GM18870 (cell line): Measurements from ENCODE around the gene USP24.
"Not testable (repeated sequence)": the region's sequence is repeated elsewhere in the genome, so short reads cannot be mapped to it uniquely, and the experiment has no call there.

Source experiments
- ATAC-seq: cut with Tn5 transposase; IDR thresholded peaks from one replicate; pipeline ENCODE4 v1.9.1; 2021; ENCODE audit warnings: moderate library complexity; ENCODE audit not compliant: unreplicated experiment

USP24 gene

GRCh38 chr1:55127827-55128343 lies 87.3 kb downstream of the USP24 start:
- peak; percentile 82 for ATAC-seq

DNA sequence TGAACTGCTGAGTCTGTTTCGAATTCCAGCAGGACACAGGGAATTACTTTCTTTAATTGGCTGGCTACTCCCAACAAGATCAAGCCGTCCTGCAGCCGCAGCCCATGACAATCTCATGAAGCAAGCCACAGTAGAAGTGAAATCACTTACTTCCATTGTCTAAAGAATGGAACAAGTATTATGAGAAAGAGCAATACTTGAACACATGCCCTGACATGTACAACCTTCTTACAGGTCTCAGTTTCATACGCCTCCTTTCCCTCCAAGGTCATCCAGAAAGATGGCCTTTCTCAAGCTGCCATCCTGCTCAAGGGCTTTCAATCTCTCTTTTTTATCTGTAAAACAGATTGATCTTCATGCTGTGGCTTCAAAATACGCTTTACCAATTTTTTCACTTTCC lies 90.7 kb downstream of the USP24 start:
- no peak for ATAC-seq

- no peak for ATAC-seq
These were observed 94.6 kb downstream of the USP24 start for GRCh38 chr1:55120538-55120937.

DNA sequence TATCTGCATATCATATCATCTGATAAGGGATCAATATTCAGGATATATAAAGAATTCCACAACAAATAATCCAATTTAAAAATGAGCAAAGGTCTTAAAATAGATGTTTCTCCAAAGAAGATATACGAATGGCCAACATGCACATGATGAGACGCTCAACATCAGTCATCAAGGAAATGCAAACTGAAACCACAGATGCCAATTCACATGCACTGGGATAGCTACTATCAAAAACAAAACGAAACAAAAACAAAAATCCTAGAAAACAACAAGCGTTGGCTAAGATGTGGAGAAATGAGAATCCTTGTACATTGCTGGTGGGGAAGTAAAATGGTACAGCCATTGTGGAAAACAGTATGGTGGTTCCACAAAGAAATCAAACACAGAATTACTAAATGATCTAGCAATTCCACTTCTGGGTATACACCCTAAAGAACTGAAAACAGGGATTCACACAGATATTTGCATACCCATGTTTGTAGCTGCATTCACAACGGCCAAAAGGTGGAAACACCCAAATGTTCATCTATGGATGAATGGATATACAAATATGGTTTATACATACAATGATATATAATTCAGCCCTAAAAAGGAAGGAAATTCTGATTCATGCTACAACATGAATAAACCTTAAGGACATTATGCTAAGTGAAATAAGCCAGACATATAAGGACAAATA lies 96.4 kb downstream of the USP24 start:
- no peak for ATAC-seq

GRCh38 chr1:55117941-55118340 lies 97.2 kb downstream of the USP24 start:
- ATAC-seq, result no peak

GRCh38 chr1:55109005-55109404 lies 106.2 kb downstream of the USP24 start:
- ATAC-seq, result not testable (repeated sequence)

- ATAC-seq, result no peak
These were observed 108.1 kb downstream of the USP24 start for GRCh38 chr1:55107101-55107500.

- no peak for ATAC-seq
These were observed 111.3 kb downstream of the USP24 start for GRCh38 chr1:55103891-55104290.

- no peak for ATAC-seq
These were observed 120.1 kb downstream of the USP24 start for GRCh38 chr1:55095095-55095494.

GRCh38 chr1:55092475-55092874 lies 122.7 kb downstream of the USP24 start:
- no peak for ATAC-seq

DNA sequence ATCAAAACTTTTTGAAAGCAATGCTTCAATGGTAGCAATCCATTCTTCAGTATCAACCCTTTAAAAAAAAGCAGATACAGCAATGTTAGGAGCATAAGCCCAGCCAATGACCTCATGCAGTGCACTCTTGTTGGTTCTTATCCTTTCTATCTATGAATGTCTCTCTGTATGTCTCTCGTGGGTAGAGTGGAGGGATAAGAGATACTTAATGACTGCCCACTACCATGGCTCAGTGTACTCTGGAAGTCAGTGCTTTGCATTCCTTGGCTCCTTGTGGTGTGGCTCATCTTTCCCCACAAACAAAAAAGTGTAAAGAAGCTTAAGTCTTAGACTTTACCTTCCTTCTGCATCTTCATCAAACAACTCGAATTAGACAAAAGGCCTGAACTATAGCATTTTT lies 125.5 kb downstream of the USP24 start:
- ATAC-seq, result no peak

DNA sequence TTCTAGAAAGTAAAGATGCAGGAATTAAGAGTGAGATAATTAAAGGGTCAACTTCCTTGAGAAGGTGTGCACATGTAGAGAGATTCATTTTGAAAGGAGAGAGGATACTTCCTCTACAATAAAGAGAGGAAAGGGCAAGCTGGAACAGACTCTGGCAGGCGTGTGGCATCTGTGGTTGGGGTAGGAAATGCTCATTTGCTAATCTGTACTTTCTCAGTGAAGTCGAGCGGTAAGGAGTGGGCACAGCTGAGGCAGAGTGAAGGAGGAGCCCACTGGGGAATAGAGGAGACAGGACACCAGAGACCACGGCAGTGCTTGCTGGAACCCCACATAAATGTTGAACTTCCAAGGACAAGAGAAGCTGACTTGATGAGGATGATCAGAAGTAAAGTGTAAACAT lies 126.8 kb downstream of the USP24 start:
- no peak for ATAC-seq

- ATAC-seq, result no peak
These were observed 127.7 kb downstream of the USP24 start for GRCh38 chr1:55087439-55087838.

- no peak for ATAC-seq
These were observed 130.9 kb downstream of the USP24 start for GRCh38 chr1:55084257-55084656.

DNA sequence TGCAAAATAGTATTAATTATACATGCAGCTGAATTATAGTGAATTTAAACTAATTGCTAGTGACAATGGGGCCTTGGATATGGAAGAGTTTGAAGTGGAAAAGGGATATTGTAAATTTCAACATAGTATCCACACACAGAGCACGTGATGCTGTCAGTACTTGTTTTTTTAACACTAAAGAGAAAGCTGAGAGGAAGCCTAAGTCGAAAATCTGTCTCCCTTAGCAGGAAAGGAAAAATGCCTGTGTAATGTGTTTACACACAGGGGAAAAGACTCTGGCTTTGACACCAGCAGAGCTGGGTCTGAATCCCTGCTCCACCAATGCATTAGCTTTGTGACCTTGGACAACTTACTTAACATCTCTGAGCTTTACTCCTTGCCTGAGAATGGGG lies 133.3 kb downstream of the USP24 start:
- no peak for ATAC-seq

DNA sequence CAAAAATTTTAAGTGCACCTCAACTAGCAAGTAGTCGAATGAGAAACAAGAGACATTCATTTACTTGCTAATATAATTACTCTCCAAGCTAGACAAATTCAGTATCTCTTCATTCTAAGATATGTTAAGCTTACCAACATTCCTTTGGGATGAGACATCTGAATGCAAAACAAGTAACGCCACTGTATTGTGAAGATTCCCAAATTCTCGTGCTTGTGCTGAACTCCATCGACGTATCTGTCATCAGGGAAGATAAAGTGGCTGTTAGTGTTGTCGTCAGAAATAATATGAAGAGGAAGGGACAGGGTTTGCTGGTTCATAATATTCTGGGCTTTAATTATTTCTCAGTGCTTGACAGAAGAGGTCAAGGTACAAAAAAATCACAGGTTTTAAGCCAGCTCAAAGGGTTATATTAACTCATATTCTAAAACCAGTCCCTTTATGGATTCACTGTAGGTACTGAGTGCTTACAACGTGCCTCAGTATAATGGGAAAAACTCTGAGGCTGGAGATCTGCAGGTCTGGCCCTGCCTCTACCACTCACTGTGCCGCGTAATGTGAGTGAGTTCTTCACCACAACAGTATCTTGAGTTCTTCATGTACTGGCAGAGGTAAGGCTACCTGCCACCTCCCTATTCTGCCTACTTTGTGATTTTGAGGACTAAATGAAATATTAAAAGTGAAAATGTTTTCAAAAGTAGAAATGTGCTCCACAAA lies 133.8 kb downstream of the USP24 start:
- ATAC-seq, result no peak

DNA sequence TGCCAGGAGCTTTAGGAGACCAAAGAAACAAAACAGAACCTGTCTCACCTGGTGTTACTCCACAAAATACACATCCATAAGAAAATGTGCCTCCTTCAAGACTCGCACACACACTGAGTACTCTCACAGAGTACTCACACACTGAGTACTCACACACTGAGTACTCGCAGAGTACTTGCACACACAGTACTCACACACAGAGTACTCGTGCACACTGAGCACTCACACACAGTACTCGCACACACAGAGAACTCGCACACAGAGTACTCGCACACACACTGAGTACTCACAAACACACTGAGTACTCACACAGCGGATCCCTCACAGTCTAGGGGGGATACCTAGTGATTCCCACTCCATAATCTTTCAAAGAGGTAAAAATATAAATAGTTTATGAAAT lies 135.5 kb downstream of the USP24 start:
- ATAC-seq, result no peak

DNA sequence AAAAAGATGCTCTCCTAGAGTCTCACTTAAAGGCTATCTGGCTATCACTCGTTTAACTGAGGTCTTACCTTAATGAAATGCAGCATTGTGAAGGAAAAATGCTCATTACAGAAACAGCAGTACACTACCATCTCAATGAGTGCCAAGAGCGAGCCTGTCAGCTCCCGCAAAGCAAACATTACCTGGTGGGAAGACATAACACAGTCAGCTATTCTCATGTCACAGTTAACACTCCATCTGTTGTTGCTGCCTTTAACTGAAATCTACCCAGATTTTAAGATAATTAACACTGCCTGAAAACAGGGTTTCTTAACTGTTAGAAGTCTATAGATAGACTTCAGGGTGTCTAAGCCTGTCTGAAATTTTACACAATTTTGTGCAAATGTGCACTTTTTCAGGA lies 136.7 kb downstream of the USP24 start:
- no peak for ATAC-seq

GRCh38 chr1:55076356-55076755 lies 138.8 kb downstream of the USP24 start:
- ATAC-seq, result no peak

DNA sequence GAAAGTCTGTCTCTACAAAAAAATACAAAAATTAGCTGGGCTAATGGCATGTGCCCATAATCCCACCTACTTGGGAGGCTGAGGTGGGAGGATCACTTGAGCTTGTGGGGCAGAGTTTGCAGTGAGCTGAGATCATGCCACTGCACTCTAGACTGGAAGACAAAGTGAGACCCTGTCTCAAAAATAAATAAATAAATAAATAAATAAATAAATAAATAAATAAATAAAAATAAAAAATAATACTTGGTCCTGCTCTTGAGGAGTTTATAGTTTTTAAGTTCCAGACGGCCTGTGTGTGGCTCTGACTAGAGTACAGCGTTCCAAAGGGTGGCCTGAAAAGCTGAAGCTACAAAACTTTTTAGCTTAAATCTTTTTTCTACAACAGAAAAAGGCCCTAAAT lies 140.7 kb downstream of the USP24 start:
- no peak for ATAC-seq

DNA sequence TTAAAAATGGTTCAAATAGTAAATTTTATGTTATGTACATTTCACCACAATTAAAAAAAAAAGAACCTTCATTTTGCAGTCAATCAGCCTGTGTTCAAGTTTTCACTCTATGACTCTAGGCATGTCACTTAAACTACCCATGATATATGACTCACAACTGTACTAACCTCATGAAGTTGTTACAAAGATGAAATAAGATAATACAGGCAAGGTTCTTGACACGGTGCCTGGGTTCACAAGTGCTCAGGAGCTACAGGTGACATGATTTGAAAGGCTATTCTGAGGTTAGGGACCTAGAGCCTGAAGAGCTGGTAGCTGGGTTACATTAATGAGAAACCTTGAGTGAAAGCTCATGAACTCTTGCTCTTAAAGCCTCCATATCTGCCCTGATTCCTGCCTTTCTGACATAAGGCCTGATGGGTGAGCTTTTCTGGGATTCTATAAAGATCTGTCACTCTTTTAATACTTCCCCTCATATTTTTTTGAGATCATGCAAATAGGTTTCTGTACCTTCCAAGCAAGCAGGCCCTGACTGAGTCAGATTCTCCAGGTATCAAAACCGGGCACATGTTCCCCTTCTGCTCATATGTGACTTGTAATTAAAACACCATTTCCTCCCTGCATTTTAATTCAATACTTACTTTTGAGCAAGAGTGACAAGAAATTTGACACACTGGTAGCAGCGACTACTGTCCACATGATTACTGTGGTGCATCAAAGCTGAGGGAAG lies 141.8 kb downstream of the USP24 start:
- no peak for ATAC-seq

- ATAC-seq, result no peak
These were observed 143.7 kb downstream of the USP24 start for GRCh38 chr1:55071477-55071876.
